Psoas muscle (tissue), 8 donors: ENCODE measurements around the gene ZNF674. TPM values are rescaled to one million over a fixed set of nuclear protein-coding genes. Genes with fewer than 3 reads are reported as not detected.

Source experiments
- ATAC-seq, 4 donors: fragments of 200-7000 bp; cut with Tn5 transposase; one replicate each; pipeline ENCODE4 v1.9.1; 2020; ENCODE audit warnings: moderate library complexity in 3 of 4, mild to moderate bottlenecking in 2 of 4
- DNase-seq, 2 donors: peaks; one replicate each; pipeline ENCODE4 v3.0.0-alpha.2; 2020
- H3K27ac ChIP-seq: fragments of 200-600 bp; one replicate; pipeline ENCODE4 v1.8.0; 2022
- H3K27me3 ChIP-seq, 3 donors: fragments of 200-600 bp in 1 of 3; one replicate each; pipeline versions ENCODE4 v1.6.1 to v1.8.0; 2013 to 2022; ENCODE audit warnings: low read length in 2 of 3, mild to moderate bottlenecking in 2 of 3, moderate library complexity in 1 of 3; ENCODE audit not compliant: insufficient read depth in 3 of 3
- H3K36me3 ChIP-seq, 2 donors: fragments of 200-600 bp in 1 of 2; one replicate each; pipeline versions ENCODE4 v1.6.1 to v1.8.0; 2013 to 2022; ENCODE audit warnings: low read depth in 1 of 2, mild to moderate bottlenecking in 1 of 2, moderate library complexity in 1 of 2; ENCODE audit not compliant: insufficient read depth in 1 of 2
- H3K4me1 ChIP-seq: fragments of 200-600 bp; one replicate; pipeline ENCODE4 v1.8.0; 2022
- H3K4me3 ChIP-seq: fragments of 200-600 bp; one replicate; pipeline ENCODE4 v1.8.0; 2022; ENCODE audit warnings: mild to moderate bottlenecking
- H3K9me3 ChIP-seq: fragments of 200-600 bp; one replicate; pipeline ENCODE4 v1.8.0; 2022
- WGBS, 3 donors: extraction: QIAGEN DNeasy Blood & Tissue Kit; methylation state at CpG; one replicate each; pipeline versions ENCODE4 v1.1.6 to v1.1.7; 2013; 5-methylcytosine and 5-hydroxymethylcytosine counted together
- intact Hi-C, 2 donors: fragments of 100-400 bp; cut with DNase I; formaldehyde crosslinking; loops; one replicate each; pipeline versions ENCODE4 v1.11.0 to v1.14.2; 2022
- polyA plus RNA-seq, 3 donors: library from polyadenylated mRNA; stranded (reverse); fragments of 200-250 nt; gene quantifications; one replicate each; pipeline ENCODE4 v1.2.3, GENCODE V29; 2013
- total RNA-seq, 4 donors: library from RNA; stranded (reverse); fragmentation: NEBNext Ultra II Directional in 2 of 4; extraction: Animal tissue kit (Norgen Biotek cat#: 25700) in 2 of 4; gene quantifications; one replicate each; pipeline versions ENCODE4 v1.2.1 to v1.2.4, GENCODE V29; 2021 to 2023
- TF ChIP-seq, protein P1 (sequence below): fragments of 200-600 bp; IDR thresholded peaks from one replicate; pipeline ENCODE4 v1.8.0; 2022; ENCODE audit warnings: antibody characterized with exemption
- donor health status: healthy with polysubstance abuse.
- donor health status: DM: no; HTN: no; CAD: no; lungs with moderate emphysema.
- donor health status: Bipolar disorder and iron deficiency.
- donor health status: healthy.
- donor health status: DM: yes; HTN: yes; CAD: no.
- donor health status: DM: no; HTN: no; CAD: no.
- donor health status: DM: no; HTN: no; CAD: no.
- donor health status: DM: yes; HTN: yes; CAD: no.

Gene ZNF674
- total and polyA plus RNA-seq, 7 donors, result 1.3 to 3.2 (median 2.5) TPM

DNA sequence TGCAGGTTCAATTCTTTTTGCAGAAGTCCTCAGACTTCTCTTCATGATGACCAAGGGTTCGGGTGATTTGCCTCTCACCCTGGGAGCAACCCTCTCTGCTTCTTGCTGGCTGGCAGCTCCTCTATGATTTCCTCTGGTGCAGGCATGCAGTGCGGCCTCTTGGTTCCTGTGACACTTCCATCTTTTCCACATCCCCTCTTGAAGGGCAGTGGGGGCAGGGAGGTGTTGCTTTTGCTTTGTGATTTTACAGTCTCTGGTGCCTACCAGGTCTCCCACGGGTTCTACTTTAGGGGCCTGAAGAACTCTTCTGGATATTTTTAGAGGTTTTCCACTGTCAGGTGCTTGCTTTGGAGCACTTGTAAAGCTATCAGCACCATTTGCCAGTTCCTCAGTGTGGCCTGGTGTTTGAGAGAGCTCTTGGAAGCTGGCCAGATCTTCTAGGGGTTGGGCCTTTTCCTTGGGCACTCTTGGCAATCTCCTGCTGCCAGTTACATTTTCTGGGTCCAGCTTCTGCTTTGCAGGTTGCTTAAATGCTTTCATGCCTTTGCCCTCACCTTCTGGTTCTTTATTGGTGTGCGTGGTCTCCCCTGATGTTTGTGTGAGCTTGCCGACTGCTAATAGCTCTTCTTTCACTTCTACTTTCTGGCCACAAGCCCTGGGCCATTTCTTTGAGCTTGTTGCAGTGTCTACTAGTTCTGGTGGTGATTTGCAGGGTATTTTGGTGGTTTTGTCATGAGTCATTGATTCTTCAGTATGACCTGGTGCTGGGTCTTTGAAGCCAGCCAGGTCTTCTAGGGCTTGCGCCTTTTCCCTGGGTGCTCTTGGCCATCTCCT, 16.8 kb upstream of the ZNF674 start:
- Histone ChIP-seq H3K9me3 (no peaks in the 10 kb centered on the region), H3K27me3 (no peaks in the 10 kb centered on the region), H3K36me3 (no peaks in the 10 kb centered on the region), H3K27ac (no peak overlapping the region), H3K4me1 (no peaks in the 10 kb centered on the region), H3K4me3 (no peak overlapping the region)
- TF ChIP-seq, protein P1, sequence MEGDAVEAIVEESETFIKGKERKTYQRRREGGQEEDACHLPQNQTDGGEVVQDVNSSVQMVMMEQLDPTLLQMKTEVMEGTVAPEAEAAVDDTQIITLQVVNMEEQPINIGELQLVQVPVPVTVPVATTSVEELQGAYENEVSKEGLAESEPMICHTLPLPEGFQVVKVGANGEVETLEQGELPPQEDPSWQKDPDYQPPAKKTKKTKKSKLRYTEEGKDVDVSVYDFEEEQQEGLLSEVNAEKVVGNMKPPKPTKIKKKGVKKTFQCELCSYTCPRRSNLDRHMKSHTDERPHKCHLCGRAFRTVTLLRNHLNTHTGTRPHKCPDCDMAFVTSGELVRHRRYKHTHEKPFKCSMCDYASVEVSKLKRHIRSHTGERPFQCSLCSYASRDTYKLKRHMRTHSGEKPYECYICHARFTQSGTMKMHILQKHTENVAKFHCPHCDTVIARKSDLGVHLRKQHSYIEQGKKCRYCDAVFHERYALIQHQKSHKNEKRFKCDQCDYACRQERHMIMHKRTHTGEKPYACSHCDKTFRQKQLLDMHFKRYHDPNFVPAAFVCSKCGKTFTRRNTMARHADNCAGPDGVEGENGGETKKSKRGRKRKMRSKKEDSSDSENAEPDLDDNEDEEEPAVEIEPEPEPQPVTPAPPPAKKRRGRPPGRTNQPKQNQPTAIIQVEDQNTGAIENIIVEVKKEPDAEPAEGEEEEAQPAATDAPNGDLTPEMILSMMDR, result no peak
- DNase-seq (no peak), ATAC-seq (no peak)
- 71 to 79% (median 72%) methylated on average over 6 of the region's 6 CpGs for WGBS, 3 donors
- intact Hi-C loops, result no loop called here

DNA sequence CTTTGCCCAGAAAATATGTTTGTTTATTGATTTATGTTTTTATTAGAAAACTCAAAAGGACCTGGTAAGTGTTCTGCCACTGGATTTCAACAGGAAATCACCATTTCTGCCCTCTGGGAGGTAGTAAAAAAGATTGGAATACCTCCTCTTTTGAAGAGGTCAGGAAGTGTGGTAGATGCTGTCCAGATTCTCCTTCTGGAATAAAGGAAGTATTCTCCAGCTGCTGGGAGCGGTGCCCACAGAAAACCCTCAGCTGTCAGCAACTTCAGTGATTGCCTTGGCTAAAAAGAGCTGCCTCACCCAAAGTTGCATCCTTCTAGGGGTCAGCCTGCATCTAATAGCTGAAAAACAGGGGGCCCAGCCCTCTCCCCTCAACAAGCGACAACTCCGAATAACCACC, 13.8 kb upstream of the ZNF674 start:
- no peak for ATAC-seq
- no peaks in the 10 kb centered on the region for H3K27me3 ChIP-seq
- no peaks in the 10 kb centered on the region for H3K36me3 ChIP-seq
- H3K4me1 ChIP-seq, result no peaks in the 10 kb centered on the region
- TF ChIP-seq, protein P1, result no peak
- DNase-seq, result no peak
- intact Hi-C loops, result loop anchor here in 1 of 2 donors (5.0 kb wide), 1 partner anchor 128 kb away; no protein-coding TSS in a partner anchor
- H3K4me3 ChIP-seq, result no peak overlapping the region
- H3K9me3 ChIP-seq, result no peaks in the 10 kb centered on the region
- H3K27ac ChIP-seq, result no peak overlapping the region
- 55 to 64% (median 61%) methylated on average over 3 of the region's 3 CpGs for WGBS, 3 donors

DNA sequence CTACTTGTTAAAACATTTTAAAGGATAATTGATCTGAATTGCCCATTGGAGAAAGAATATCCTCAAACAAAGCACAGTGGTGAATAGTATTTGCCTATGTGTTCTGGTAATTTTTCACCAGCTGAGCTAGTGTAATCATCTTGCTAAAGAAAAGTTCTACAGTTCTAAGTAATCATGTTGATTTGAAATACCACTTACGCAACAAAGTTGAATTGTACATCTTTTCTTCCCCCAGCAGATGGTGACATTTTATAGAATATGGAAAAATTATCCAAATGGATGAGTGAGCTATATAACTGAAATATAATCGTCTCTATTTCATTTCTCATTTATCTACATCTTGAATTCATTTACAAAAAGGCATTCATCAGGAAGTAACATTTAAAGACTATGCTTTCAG, 9.7 kb upstream of the ZNF674 start:
- Histone ChIP-seq H3K36me3 (no peaks in the 10 kb centered on the region), H3K27me3 (no peaks in the 10 kb centered on the region), H3K4me1 (no peaks in the 10 kb centered on the region), H3K9me3 (no peaks in the 10 kb centered on the region), H3K27ac (no peak overlapping the region), H3K4me3 (no peak overlapping the region)
- whole genome bisulfite sequencing, 3 donors, result 32 to 41% (median 40%) methylated on average over 2 of the region's 2 CpGs
- ATAC-seq, result no peak
- DNase-seq, result no peak
- intact Hi-C loops, result loop anchor here in 1 of 2 donors (5.0 kb wide), 1 partner anchor 132 kb away; no protein-coding TSS in a partner anchor
- TF ChIP-seq, protein P1, result peak; percentile 22

DNA sequence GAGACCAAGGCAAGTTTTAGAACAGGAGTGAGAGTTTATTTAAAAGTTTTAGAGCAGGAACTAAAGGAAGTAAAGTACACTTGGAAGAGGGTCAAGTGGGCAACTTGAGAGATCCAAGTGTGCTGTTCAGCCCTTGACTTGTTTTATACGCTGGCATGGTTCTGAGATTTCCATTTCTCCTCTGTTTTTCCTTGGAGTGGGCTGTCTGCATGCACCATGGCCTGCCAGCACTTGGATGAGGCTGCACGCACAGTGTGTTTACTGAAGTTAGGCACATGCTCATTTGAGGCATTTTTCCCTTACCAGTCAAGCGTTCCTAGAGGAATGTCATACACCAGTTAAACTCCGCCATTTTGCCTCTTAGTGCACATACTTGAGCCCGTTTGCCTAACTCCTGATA, 8.7 kb upstream of the ZNF674 start:
- Histone ChIP-seq H3K9me3 (no peaks in the 10 kb centered on the region), H3K27ac (no peak overlapping the region), H3K36me3 (no peaks in the 10 kb centered on the region), H3K4me1 (no peaks in the 10 kb centered on the region), H3K27me3 (no peaks in the 10 kb centered on the region), H3K4me3 (no peak overlapping the region)
- WGBS, 3 donors, result 81 to 95% (median 92%) methylated on average over 5 of the region's 5 CpGs
- ATAC-seq (no peak), DNase-seq (no peak)
- intact Hi-C loops, result no loop called here
- TF ChIP-seq, protein P1, result no peak
